HepG2 (cell line): ENCODE results near the gene CABLES2. TPM values are rescaled to one million over a fixed set of nuclear protein-coding genes. Genes with fewer than 3 reads are reported as not detected.

Source experiments
- BRCA1 ChIP-seq: sonication (generic); formaldehyde crosslinking; IDR thresholded peaks from 2 replicates; pipeline ENCODE4 v1.4.0; 2020; ENCODE audit warnings: missing genetic modification reagents
- CENPT ChIP-seq: sonication (generic); formaldehyde crosslinking; IDR thresholded peaks from 2 replicates; pipeline ENCODE4 v1.8.0; 2022; ENCODE audit warnings: low read depth, mild to moderate bottlenecking, moderate library complexity, missing genetic modification reagents
- GRHL1 ChIP-seq: sonication (generic); formaldehyde crosslinking; conservative IDR thresholded peaks from 2 replicates; pipeline ENCODE4 v1.8.0; 2022; ENCODE audit warnings: missing genetic modification reagents
- HINFP ChIP-seq: sonication (generic); formaldehyde crosslinking; IDR thresholded peaks from 2 replicates; pipeline ENCODE4 v1.4.0; 2020; ENCODE audit warnings: low read depth, mild to moderate bottlenecking, missing genetic modification reagents
- HIVEP1 ChIP-seq: sonication (generic); formaldehyde crosslinking; IDR thresholded peaks from 2 replicates; pipeline ENCODE4 v1.4.0; 2020; ENCODE audit warnings: mild to moderate bottlenecking, missing genetic modification reagents
- HMGXB4 ChIP-seq, 2 experiments: sonication (generic) in 1 of 2; formaldehyde crosslinking in 1 of 2; IDR thresholded peaks; 2 replicates each; pipeline versions ENCODE4 v1.4.0 to v1.6.1; 2018 to 2020; ENCODE audit warnings: missing genetic modification reagents in 2 of 2, borderline replicate concordance in 1 of 2, low read depth in 1 of 2, mild to moderate bottlenecking in 1 of 2, missing biosample characterization in 1 of 2
- NFIB ChIP-seq: sonication (generic); formaldehyde crosslinking; IDR thresholded peaks from 2 replicates; pipeline ENCODE4 v1.9.0; 2021; ENCODE audit warnings: missing genetic modification reagents, mild to moderate bottlenecking, borderline replicate concordance
- SAP130 ChIP-seq: IDR thresholded peaks from 2 replicates; pipeline ENCODE4 v1.6.1; 2016; ENCODE audit warnings: low read depth
- SIX1 ChIP-seq: sonication (generic); formaldehyde crosslinking; IDR thresholded peaks from 2 replicates; pipeline ENCODE4 v1.4.0; 2020; ENCODE audit warnings: missing genetic modification reagents, borderline replicate concordance
- THAP11 ChIP-seq: IDR thresholded peaks from 2 replicates; pipeline ENCODE4 v1.6.1; 2016; ENCODE audit warnings: missing biosample characterization, missing genetic modification reagents
- TOE1 ChIP-seq: sonication (generic); formaldehyde crosslinking; IDR thresholded peaks from 2 replicates; pipeline ENCODE4 v1.4.0; 2020; ENCODE audit warnings: mild to moderate bottlenecking, missing genetic modification reagents
- ZNF18 ChIP-seq: sonication (generic); formaldehyde crosslinking; IDR thresholded peaks from 2 replicates; pipeline ENCODE4 v1.8.0; 2022; ENCODE audit warnings: mild to moderate bottlenecking, missing genetic modification reagents; ENCODE audit not compliant: insufficient replicate concordance
- ZNF317 ChIP-seq: sonication (generic); formaldehyde crosslinking; IDR thresholded peaks from 2 replicates; pipeline ENCODE4 v1.5.0; 2020; ENCODE audit warnings: mild to moderate bottlenecking, missing genetic modification reagents
- ZNF468 ChIP-seq: sonication (generic); formaldehyde crosslinking; IDR thresholded peaks from 2 replicates; pipeline ENCODE4 v1.8.0; 2022; ENCODE audit warnings: mild to moderate bottlenecking, moderate library complexity, missing genetic modification reagents
- ZNF792 ChIP-seq: IDR thresholded peaks from 2 replicates; pipeline ENCODE4 v1.6.1; 2016
- polyA plus RNA-seq, 8 experiments: library from polyadenylated mRNA; depleted of rRNA in 3 of 8; stranded (reverse) in 7 of 8; unstranded in 1 of 8; fragments of >200 nt; fragmentation: Illumina TruSeq in 4 of 8; extraction: Trizol in 4 of 8; gene quantifications; 2 replicates each; pipeline versions ENCODE4 v1.2.1 to v1.2.3, GENCODE V29; 2011 to 2016; ENCODE audit warnings: low read depth in 4 of 8, missing spikeins in 1 of 8, mixed read lengths in 1 of 8; ENCODE audit not compliant: insufficient read depth in 1 of 8
- total RNA-seq, 5 experiments: library from RNA; depleted of rRNA; stranded (reverse); fragments of >200 nt; fragmentation: Illumina TruSeq; extraction: Trizol; gene quantifications; 2 replicates each; pipeline ENCODE4 v1.2.3, GENCODE V29; 2016; ENCODE audit warnings: low read depth in 1 of 5
- TF ChIP-seq, protein P1 (sequence below): sonication (generic); formaldehyde crosslinking; IDR thresholded peaks from 2 replicates; pipeline ENCODE4 v1.4.0; 2020; ENCODE audit warnings: missing genetic modification reagents
- TF ChIP-seq, protein P2 (sequence below): IDR thresholded peaks from 2 replicates; pipeline ENCODE4 v1.6.1; 2016; ENCODE audit warnings: low read depth, borderline replicate concordance

Gene CABLES2
- total and polyA plus RNA-seq, 2 of the 13 experiments (the other 11 are each of a cell fraction or from before 2014, with no cell fraction given): 5.2 to 9.7 TPM

GRCh38 chr20:62412194-62413024 is 5.3 kb upstream of the CABLES2 start (continued):
- no peak for TF ChIP-seq NFIB (CRISPR knock-in tag)
- TF ChIP-seq, protein P1, sequence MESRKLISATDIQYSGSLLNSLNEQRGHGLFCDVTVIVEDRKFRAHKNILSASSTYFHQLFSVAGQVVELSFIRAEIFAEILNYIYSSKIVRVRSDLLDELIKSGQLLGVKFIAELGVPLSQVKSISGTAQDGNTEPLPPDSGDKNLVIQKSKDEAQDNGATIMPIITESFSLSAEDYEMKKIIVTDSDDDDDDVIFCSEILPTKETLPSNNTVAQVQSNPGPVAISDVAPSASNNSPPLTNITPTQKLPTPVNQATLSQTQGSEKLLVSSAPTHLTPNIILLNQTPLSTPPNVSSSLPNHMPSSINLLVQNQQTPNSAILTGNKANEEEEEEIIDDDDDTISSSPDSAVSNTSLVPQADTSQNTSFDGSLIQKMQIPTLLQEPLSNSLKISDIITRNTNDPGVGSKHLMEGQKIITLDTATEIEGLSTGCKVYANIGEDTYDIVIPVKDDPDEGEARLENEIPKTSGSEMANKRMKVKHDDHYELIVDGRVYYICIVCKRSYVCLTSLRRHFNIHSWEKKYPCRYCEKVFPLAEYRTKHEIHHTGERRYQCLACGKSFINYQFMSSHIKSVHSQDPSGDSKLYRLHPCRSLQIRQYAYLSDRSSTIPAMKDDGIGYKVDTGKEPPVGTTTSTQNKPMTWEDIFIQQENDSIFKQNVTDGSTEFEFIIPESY (CRISPR knock-in tag): no peak
- TF ChIP-seq BRCA1 (CRISPR knock-in tag): no peak
- no peak; the same call in 1 of the 2 replicates for TF ChIP-seq TOE1 (CRISPR knock-in tag)
- 0 out of 2 replicates have a peak, but pooled peaks have one; percentile 80 for TF ChIP-seq ZNF468
- TF ChIP-seq ZNF792 (CRISPR knock-in tag): no peak
- TF ChIP-seq, protein P2, sequence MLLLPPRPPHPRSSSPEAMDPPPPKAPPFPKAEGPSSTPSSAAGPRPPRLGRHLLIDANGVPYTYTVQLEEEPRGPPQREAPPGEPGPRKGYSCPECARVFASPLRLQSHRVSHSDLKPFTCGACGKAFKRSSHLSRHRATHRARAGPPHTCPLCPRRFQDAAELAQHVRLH (CRISPR knock-in tag): peak; percentile 52; the same call in 1 of the 2 replicates
- TF ChIP-seq ZNF317 (CRISPR knock-in tag): no peak
- TF ChIP-seq CENPT (CRISPR knock-in tag): 0 out of 2 replicates have a peak, but pooled peaks have one; percentile 45
- TF ChIP-seq THAP11 (CRISPR knock-in tag): 0 out of 2 replicates have a peak, but pooled peaks have one; percentile 9
- peak; percentile 64; the same call in 1 of the 2 replicates for TF ChIP-seq HIVEP1
- TF ChIP-seq SAP130 (CRISPR knock-in tag): peak; percentile 76
- peak in 1 of 2 experiments; percentile 56; a peak in 3 of 4 replicates for TF ChIP-seq HMGXB4 (CRISPR knock-in tag; IDR thresholded peaks at IDR 0.05; ENCODE audit: borderline replicate concordance in 1 of 2, low read depth in 1 of 2)
- TF ChIP-seq GRHL1 (CRISPR knock-in tag): no peak
- TF ChIP-seq HINFP (CRISPR knock-in tag): no peak
- no peak for TF ChIP-seq ZNF18
- no peak for TF ChIP-seq SIX1
